Loucy (cell line): ENCODE measurements around the gene DNASE1.

Source experiments
- EZH2phosphoT487 ChIP-seq: fragments of 200-600 bp; IDR thresholded peaks from 2 replicates; pipeline ENCODE4 v1.6.1; 2018; ENCODE audit warnings: antibody characterized with exemption, mild to moderate bottlenecking, moderate library complexity, borderline replicate concordance
- TF ChIP-seq, protein P1 (sequence below): fragments of 200-600 bp; sonication (generic); conservative IDR thresholded peaks from 2 replicates; pipeline ENCODE4 v1.5.1; 2014; ENCODE audit warnings: mild to moderate bottlenecking, antibody characterized with exemption, low read length

DNA sequence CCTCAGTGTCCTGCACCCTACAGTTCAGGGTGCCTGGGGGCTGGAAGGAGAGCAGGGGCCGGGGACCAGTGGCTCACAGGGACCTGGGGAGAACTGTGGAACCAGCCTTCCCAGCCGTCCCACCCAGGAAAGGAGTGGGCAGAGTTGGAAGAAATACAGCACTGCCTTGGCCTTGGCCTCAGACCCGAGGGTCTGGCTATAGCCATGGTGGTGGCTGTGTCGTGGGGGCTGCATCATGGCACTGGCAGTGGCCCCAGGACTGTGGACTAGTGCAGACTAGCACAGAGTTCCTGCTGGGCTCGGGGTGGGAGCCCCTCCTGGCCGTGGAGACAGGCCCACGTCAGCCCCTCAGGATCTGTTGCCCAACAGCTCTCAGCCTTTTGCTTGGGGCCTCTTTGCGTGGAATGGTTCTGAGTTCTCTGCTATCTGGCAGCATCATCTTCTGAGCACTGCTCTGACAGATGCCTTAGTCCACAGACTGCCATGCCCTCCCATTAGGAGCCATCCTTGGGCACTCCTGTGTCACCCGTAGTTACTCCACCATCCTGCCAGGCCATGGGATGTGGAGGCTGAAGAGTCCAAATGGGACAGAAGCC is 12.6 kb upstream of the DNASE1 start:
- TF ChIP-seq, protein P1, sequence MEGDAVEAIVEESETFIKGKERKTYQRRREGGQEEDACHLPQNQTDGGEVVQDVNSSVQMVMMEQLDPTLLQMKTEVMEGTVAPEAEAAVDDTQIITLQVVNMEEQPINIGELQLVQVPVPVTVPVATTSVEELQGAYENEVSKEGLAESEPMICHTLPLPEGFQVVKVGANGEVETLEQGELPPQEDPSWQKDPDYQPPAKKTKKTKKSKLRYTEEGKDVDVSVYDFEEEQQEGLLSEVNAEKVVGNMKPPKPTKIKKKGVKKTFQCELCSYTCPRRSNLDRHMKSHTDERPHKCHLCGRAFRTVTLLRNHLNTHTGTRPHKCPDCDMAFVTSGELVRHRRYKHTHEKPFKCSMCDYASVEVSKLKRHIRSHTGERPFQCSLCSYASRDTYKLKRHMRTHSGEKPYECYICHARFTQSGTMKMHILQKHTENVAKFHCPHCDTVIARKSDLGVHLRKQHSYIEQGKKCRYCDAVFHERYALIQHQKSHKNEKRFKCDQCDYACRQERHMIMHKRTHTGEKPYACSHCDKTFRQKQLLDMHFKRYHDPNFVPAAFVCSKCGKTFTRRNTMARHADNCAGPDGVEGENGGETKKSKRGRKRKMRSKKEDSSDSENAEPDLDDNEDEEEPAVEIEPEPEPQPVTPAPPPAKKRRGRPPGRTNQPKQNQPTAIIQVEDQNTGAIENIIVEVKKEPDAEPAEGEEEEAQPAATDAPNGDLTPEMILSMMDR, result no peak
- TF ChIP-seq EZH2phosphoT487, result no peak
